Muscle layer of duodenum (tissue), 2 donors: ENCODE measurements around the gene FRMD3.
"Not testable (repeated sequence)": the region's sequence is repeated elsewhere in the genome, so short reads cannot be mapped to it uniquely, and the experiment has no call there.

Experiments
- H3K27ac ChIP-seq: one replicate; pipeline ENCODE4 v1.7.0; 2013; ENCODE audit warnings: mild to moderate bottlenecking, low read length
- H3K27me3 ChIP-seq: one replicate; pipeline ENCODE4 v1.7.0; 2013; ENCODE audit warnings: low read depth, mild to moderate bottlenecking, control low read depth, low read length
- H3K36me3 ChIP-seq, 2 donors: one replicate each; pipeline ENCODE4 v1.7.0; 2013; ENCODE audit warnings: low read length in 2 of 2, control low read depth in 1 of 2, mild to moderate bottlenecking in 1 of 2; ENCODE audit not compliant: insufficient read depth in 2 of 2, control insufficient read depth in 1 of 2
- H3K4me1 ChIP-seq, 2 donors: one replicate each; pipeline ENCODE4 v1.7.0; 2013; ENCODE audit warnings: low read length in 2 of 2, mild to moderate bottlenecking in 2 of 2, control low read depth in 1 of 2, moderate library complexity in 1 of 2; ENCODE audit not compliant: insufficient read depth in 2 of 2, control insufficient read depth in 1 of 2
- H3K4me3 ChIP-seq, 2 donors: one replicate each; pipeline ENCODE4 v1.7.0; 2013; ENCODE audit warnings: low read length in 2 of 2, low read depth in 1 of 2, mild to moderate bottlenecking in 1 of 2
- H3K9me3 ChIP-seq, 2 donors: one replicate each; pipeline ENCODE4 v1.7.0; 2013; ENCODE audit warnings: low read length in 2 of 2, control low read depth in 1 of 2, mild to moderate bottlenecking in 1 of 2; ENCODE audit not compliant: control insufficient read depth in 1 of 2
- donor health status: healthy.

Gene FRMD3

GRCh38 chr9:83387401-83388185 lies 150.6 kb downstream of the FRMD3 start:
- Histone ChIP-seq H3K36me3 (peaks cover 0 to 7% of the 10 kb centered on the region in 2 donors), H3K4me1 (no peaks in the 10 kb centered on the region), H3K4me3 (no peak overlapping the region), H3K27ac (no peak overlapping the region), H3K9me3 (peaks cover 0 to 2% of the 10 kb centered on the region in 2 donors), H3K27me3 (no peaks in the 10 kb centered on the region)

DNA sequence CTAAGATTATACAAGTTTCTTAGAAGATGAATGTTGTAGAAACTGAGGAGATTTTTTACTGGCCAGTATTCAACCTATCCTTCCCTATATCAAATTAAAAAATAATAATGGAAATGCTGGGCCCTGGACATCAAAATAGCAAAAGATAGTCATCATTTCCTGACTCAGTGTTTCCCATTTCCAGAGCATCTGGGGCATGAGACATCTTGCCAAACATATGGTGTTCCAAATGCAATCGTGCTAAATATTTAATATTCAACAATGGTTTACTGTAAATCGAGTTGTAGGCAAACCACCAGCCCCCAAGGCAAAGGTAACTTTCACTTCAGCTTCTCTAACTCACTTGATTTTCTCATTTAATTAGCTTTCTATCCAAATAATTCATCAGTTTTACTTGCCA lies 152.9 kb downstream of the FRMD3 start:
- no peaks in the 10 kb centered on the region for H3K4me1 ChIP-seq
- no peak overlapping the region for H3K27ac ChIP-seq
- peaks cover 0 to 7% of the 10 kb centered on the region in 2 donors for H3K36me3 ChIP-seq
- no peaks in the 10 kb centered on the region for H3K27me3 ChIP-seq
- peaks cover 0 to 2% of the 10 kb centered on the region in 2 donors for H3K9me3 ChIP-seq
- H3K4me3 ChIP-seq: no peak overlapping the region

GRCh38 chr9:83384214-83384613 lies 154.0 kb downstream of the FRMD3 start:
- Histone ChIP-seq H3K9me3 (peaks cover 0 to 2% of the 10 kb centered on the region in 2 donors), H3K4me3 (no peak overlapping the region), H3K27me3 (no peaks in the 10 kb centered on the region), H3K27ac (no peak overlapping the region), H3K36me3 (peaks cover 0 to 7% of the 10 kb centered on the region in 2 donors), H3K4me1 (no peaks in the 10 kb centered on the region)

GRCh38 chr9:83383034-83383433 lies 155.2 kb downstream of the FRMD3 start:
- Histone ChIP-seq H3K36me3 (peaks cover 0 to 7% of the 10 kb centered on the region in 2 donors), H3K27ac (no peak overlapping the region), H3K4me1 (no peaks in the 10 kb centered on the region), H3K27me3 (no peaks in the 10 kb centered on the region), H3K9me3 (peaks cover 0 to 2% of the 10 kb centered on the region in 2 donors), H3K4me3 (no peak overlapping the region)

DNA sequence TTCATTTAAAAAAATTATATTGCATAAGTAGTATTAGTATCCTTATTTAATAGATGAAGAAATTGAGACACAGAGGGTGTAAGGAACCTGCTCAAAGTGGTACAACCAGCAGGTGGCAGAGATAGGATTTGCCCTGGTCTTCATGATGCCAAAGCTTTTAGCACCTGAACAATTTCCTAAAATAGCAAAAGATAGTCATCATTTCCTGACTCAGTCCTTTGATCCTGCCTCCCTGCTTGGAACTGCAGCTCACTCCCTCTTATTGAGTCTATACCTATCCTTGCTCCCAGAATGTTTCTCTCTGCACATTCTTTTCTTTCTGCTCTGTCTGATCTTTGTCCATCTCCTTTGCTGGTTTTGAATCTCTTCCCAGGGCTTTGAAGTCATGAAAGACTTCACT lies 155.8 kb downstream of the FRMD3 start:
- Histone ChIP-seq H3K36me3 (peaks cover 0 to 7% of the 10 kb centered on the region in 2 donors), H3K4me3 (no peak overlapping the region), H3K4me1 (no peaks in the 10 kb centered on the region), H3K27ac (no peak overlapping the region), H3K27me3 (no peaks in the 10 kb centered on the region), H3K9me3 (peaks cover 0 to 2% of the 10 kb centered on the region in 2 donors)

DNA sequence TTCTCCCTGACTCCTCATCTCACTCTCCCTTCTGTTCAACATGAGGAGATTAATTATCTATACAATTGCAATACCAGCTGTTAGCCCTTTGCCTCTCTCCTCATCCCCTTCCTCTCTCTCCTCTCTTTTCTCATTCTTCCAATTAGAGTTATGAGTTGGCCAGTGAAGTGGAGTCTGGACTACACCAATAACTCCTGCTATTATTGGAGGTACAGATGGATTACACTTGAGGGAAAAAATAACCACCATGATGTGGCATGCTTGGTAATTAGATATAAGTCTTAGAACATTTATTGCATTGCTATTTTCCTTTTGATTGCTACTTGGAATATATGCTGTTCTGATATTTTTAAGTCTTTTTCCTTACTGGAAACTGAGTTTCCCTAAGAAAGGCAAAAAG lies 159.2 kb downstream of the FRMD3 start:
- Histone ChIP-seq H3K27me3 (no peaks in the 10 kb centered on the region), H3K36me3 (peaks cover 0 to 7% of the 10 kb centered on the region in 2 donors), H3K4me3 (no peak overlapping the region)

GRCh38 chr9:83372957-83373356 lies 165.2 kb downstream of the FRMD3 start:
- no peaks in the 10 kb centered on the region for H3K36me3 ChIP-seq
- H3K27ac ChIP-seq: no peak overlapping the region
- H3K4me1 ChIP-seq: no peaks in the 10 kb centered on the region
- H3K4me3 ChIP-seq: no peak overlapping the region
- no peaks in the 10 kb centered on the region for H3K27me3 ChIP-seq
- H3K9me3 ChIP-seq: no peaks in the 10 kb centered on the region

More for the DNA sequence above, 159.2 kb downstream of the FRMD3 start:
- no peak overlapping the region for H3K27ac ChIP-seq
- H3K9me3 ChIP-seq: no peaks in the 10 kb centered on the region
- H3K4me1 ChIP-seq: no peaks in the 10 kb centered on the region

DNA sequence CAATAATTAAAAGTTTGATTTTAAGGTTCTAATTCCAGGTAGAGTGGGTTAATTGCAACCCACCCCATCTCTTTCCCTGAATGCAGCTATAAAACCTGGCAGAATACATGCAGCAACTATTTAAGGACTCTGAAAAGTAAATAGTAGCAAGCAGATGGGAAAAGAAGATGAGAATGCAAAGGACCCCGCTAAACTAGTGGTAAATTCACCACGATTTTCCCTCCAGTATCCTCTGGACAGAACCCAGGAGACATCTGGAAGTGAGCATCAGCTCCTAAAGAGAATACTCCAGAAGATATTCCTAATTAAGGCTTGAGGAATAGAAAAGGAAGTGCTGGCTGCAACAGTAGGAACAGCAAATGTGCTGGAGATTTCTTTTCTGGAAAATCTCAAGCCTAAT lies 170.9 kb downstream of the FRMD3 start:
- H3K4me3 ChIP-seq: no peak overlapping the region
- no peak overlapping the region for H3K27ac ChIP-seq
- no peaks in the 10 kb centered on the region for H3K36me3 ChIP-seq
- no peaks in the 10 kb centered on the region for H3K9me3 ChIP-seq
- H3K4me1 ChIP-seq: no peaks in the 10 kb centered on the region
- no peaks in the 10 kb centered on the region for H3K27me3 ChIP-seq

- Histone ChIP-seq H3K27me3 (no peaks in the 10 kb centered on the region), H3K27ac (no peak overlapping the region), H3K9me3 (no peaks in the 10 kb centered on the region), H3K4me1 (no peaks in the 10 kb centered on the region), H3K4me3 (no peak overlapping the region), H3K36me3 (no peaks in the 10 kb centered on the region)
Measured at GRCh38 chr9:83362341-83362995, 175.7 kb downstream of the FRMD3 start.

- Histone ChIP-seq H3K27ac (no peak overlapping the region), H3K27me3 (no peaks in the 10 kb centered on the region), H3K4me3 (no peak overlapping the region)
Measured at GRCh38 chr9:83359039-83359438, 179.2 kb downstream of the FRMD3 start.

DNA sequence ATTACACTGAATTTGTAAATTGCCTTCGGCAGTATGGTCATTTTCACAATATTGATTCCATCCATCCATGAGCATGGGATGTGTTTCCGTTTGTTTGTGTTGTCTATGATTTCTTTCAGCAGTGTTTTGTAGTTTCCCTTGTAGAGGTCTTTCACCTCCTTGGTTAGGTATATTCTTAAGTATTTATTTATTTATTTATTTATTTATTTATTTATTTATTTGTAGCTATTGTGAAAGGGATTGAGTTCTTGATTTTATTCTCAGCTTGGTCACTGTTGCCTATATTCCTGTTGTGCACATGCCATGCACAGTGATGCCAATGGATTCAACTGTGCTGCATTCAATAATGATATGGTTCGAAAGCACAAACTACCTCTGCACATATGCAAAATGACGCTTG lies 179.7 kb downstream of the FRMD3 start:
- H3K36me3 ChIP-seq, H3K4me3 ChIP-seq, H3K4me1 ChIP-seq, H3K27me3 ChIP-seq, H3K9me3 ChIP-seq, H3K27ac ChIP-seq: not testable (repeated sequence)

More at GRCh38 chr9:83359039-83359438, 179.2 kb downstream of the FRMD3 start:
- H3K36me3 ChIP-seq: no peaks in the 10 kb centered on the region
- H3K9me3 ChIP-seq: no peaks in the 10 kb centered on the region
- H3K4me1 ChIP-seq: no peaks in the 10 kb centered on the region
